ENCODE measurements around the gene DLD. TPM values are rescaled to one million over a fixed set of nuclear protein-coding genes. Genes with fewer than 3 reads are reported as not detected.
A peak's percentile ranks its signal among the peaks of the same experiment; 100 is the strongest.
"Not testable (repeated sequence)": the region's sequence is repeated elsewhere in the genome, so short reads cannot be mapped to it uniquely, and the experiment has no call there.

Gene DLD
- total RNA-seq, 2 donors from 2014 or later = 104 to 105 TPM

GRCh38 chr7:107879400-107880035, 11.5 kb upstream of the DLD start:
- peak; percentile 21 to 23 for DNase-seq
- Mint-ChIP-seq H3K9me3 (no peaks in the 10 kb centered on the region), H3K27me3 (ENCODE audit: low read depth) (peaks cover 4% of the 10 kb centered on the region), H3K36me3 (ENCODE audit: insufficient read depth in 2 of 2) (no peaks in the 10 kb centered on the region), H3K4me1 (ENCODE audit: low read depth) (peaks cover 22% of the 10 kb centered on the region), H3K27ac (no peak overlapping the region), H3K4me3 (peak overlapping the region in 1 of 2 donors; percentile 21)
- peak; percentile 68 to 71 for ATAC-seq (replicated peaks in 1 of 2)

GRCh38 chr7:107882766-107883165, 8.2 kb upstream of the DLD start:
- no peaks in the 10 kb centered on the region for H3K36me3 Mint-ChIP-seq (ENCODE audit: insufficient read depth in 2 of 2)
- H3K27me3 Mint-ChIP-seq (ENCODE audit: low read depth) = peaks cover 4% of the 10 kb centered on the region
- peaks cover 14% of the 10 kb centered on the region for H3K4me1 Mint-ChIP-seq (ENCODE audit: low read depth)
- no peaks in the 10 kb centered on the region for H3K9me3 Mint-ChIP-seq
- no peak overlapping the region for H3K27ac Mint-ChIP-seq
- ATAC-seq (replicated peaks in 1 of 2) = no peak
- no peak for DNase-seq
- no peak overlapping the region for H3K4me3 Mint-ChIP-seq

GRCh38 chr7:107884066-107884818, 6.7 kb upstream of the DLD start:
- Mint-ChIP-seq H3K4me1 (ENCODE audit: low read depth) (peaks cover 5% of the 10 kb centered on the region), H3K36me3 (ENCODE audit: insufficient read depth in 2 of 2) (no peaks in the 10 kb centered on the region), H3K9me3 (no peaks in the 10 kb centered on the region), H3K27ac (no peak overlapping the region), H3K27me3 (ENCODE audit: low read depth) (peaks cover 4% of the 10 kb centered on the region), H3K4me3 (no peak overlapping the region)
- DNase-seq (no peak), ATAC-seq (replicated peaks in 1 of 2) (no peak)

GRCh38 chr7:107887827-107888226, 3.2 kb upstream of the DLD start:
- peaks cover 15% of the 10 kb centered on the region for H3K4me1 Mint-ChIP-seq (ENCODE audit: low read depth)
- H3K36me3 Mint-ChIP-seq (ENCODE audit: insufficient read depth in 2 of 2); ATAC-seq (replicated peaks in 1 of 2): not testable (repeated sequence)

GRCh38 chr7:107889992-107890391, 991 bp upstream of the DLD start:
- DNase-seq (no peak), ATAC-seq (replicated peaks in 1 of 2) (no peak)
- Mint-ChIP-seq H3K4me3 (peak overlapping the region; percentile 91 to 92), H3K27ac (peak overlapping the region; percentile 94), H3K4me1 (ENCODE audit: low read depth) (peaks cover 36% of the 10 kb centered on the region), H3K27me3 (ENCODE audit: low read depth) (no peaks in the 10 kb centered on the region), H3K36me3 (ENCODE audit: insufficient read depth in 2 of 2) (peaks cover 5 to 16% of the 10 kb centered on the region in 2 donors), H3K9me3 (peaks cover 0 to 1% of the 10 kb centered on the region in 2 donors)

More at GRCh38 chr7:107887827-107888226, 3.2 kb upstream of the DLD start:
- H3K4me3 Mint-ChIP-seq; H3K27me3 Mint-ChIP-seq (ENCODE audit: low read depth); DNase-seq; H3K9me3 Mint-ChIP-seq; H3K27ac Mint-ChIP-seq: not testable (repeated sequence)

GRCh38 chr7:107890493-107890961, 456 bp upstream of the DLD start:
- H3K27ac Mint-ChIP-seq = peak overlapping the region; percentile 94
- ATAC-seq (replicated peaks in 1 of 2) (peak in 1 of 2 donors; percentile 13), DNase-seq (peak in 1 of 2 donors; percentile 7)
- peaks cover 5 to 22% of the 10 kb centered on the region in 2 donors for H3K36me3 Mint-ChIP-seq (ENCODE audit: insufficient read depth in 2 of 2)
- peaks cover 0 to 1% of the 10 kb centered on the region in 2 donors for H3K9me3 Mint-ChIP-seq
- peaks cover 42% of the 10 kb centered on the region for H3K4me1 Mint-ChIP-seq (ENCODE audit: low read depth)
- peak overlapping the region; percentile 91 to 92 for H3K4me3 Mint-ChIP-seq
- no peaks in the 10 kb centered on the region for H3K27me3 Mint-ChIP-seq (ENCODE audit: low read depth)

GRCh38 chr7:107891636-107892366, 818 bp downstream of the DLD start:
- peak overlapping the region; percentile 91 to 92 for H3K4me3 Mint-ChIP-seq
- DNase-seq (no peak), ATAC-seq (replicated peaks in 1 of 2) (peak; percentile 6 to 15)
- peaks cover 54% of the 10 kb centered on the region for H3K4me1 Mint-ChIP-seq (ENCODE audit: low read depth)
- H3K27me3 Mint-ChIP-seq (ENCODE audit: low read depth) = no peaks in the 10 kb centered on the region
- peaks cover 8 to 30% of the 10 kb centered on the region in 2 donors for H3K36me3 Mint-ChIP-seq (ENCODE audit: insufficient read depth in 2 of 2)
- H3K27ac Mint-ChIP-seq = peak overlapping the region; percentile 98
- H3K9me3 Mint-ChIP-seq = peaks cover 0 to 1% of the 10 kb centered on the region in 2 donors

GRCh38 chr7:107892367-107892741, 1.4 kb downstream of the DLD start:
- H3K36me3 Mint-ChIP-seq (ENCODE audit: insufficient read depth in 2 of 2) = peaks cover 8 to 34% of the 10 kb centered on the region in 2 donors
- DNase-seq; ATAC-seq (replicated peaks in 1 of 2); H3K27me3 Mint-ChIP-seq (ENCODE audit: low read depth); H3K9me3 Mint-ChIP-seq: not testable (repeated sequence)
- H3K27ac Mint-ChIP-seq = peak overlapping the region; percentile 98
- peak overlapping the region; percentile 91 to 92 for H3K4me3 Mint-ChIP-seq
- peaks cover 60% of the 10 kb centered on the region for H3K4me1 Mint-ChIP-seq (ENCODE audit: low read depth)

- no peak overlapping the region for H3K27ac Mint-ChIP-seq
- peaks cover 57% of the 10 kb centered on the region for H3K4me1 Mint-ChIP-seq (ENCODE audit: low read depth)
- H3K9me3 Mint-ChIP-seq = no peaks in the 10 kb centered on the region
- no peak for DNase-seq
- peaks cover 7 to 27% of the 10 kb centered on the region in 2 donors for H3K36me3 Mint-ChIP-seq (ENCODE audit: insufficient read depth in 2 of 2)
- no peak overlapping the region for H3K4me3 Mint-ChIP-seq
- ATAC-seq (replicated peaks in 1 of 2) = no peak
- H3K27me3 Mint-ChIP-seq (ENCODE audit: low read depth) = no peaks in the 10 kb centered on the region
Measured at GRCh38 chr7:107898997-107899594, 8.1 kb downstream of the DLD start.

- no peaks in the 10 kb centered on the region for H3K9me3 Mint-ChIP-seq
- ATAC-seq (replicated peaks in 1 of 2) (no peak), DNase-seq (no peak)
- peaks cover 7 to 23% of the 10 kb centered on the region in 2 donors for H3K36me3 Mint-ChIP-seq (ENCODE audit: insufficient read depth in 2 of 2)
- no peak overlapping the region for H3K27ac Mint-ChIP-seq
- H3K4me3 Mint-ChIP-seq = no peak overlapping the region
- H3K27me3 Mint-ChIP-seq (ENCODE audit: low read depth) = no peaks in the 10 kb centered on the region
- peaks cover 43% of the 10 kb centered on the region for H3K4me1 Mint-ChIP-seq (ENCODE audit: low read depth)
Measured at GRCh38 chr7:107900496-107901015, 9.6 kb downstream of the DLD start.

GRCh38 chr7:107902381-107902780, 11.4 kb downstream of the DLD start:
- H3K4me1 Mint-ChIP-seq (ENCODE audit: low read depth) = peaks cover 24% of the 10 kb centered on the region
- H3K27ac Mint-ChIP-seq = no peak overlapping the region
- H3K27me3 Mint-ChIP-seq (ENCODE audit: low read depth) = no peaks in the 10 kb centered on the region
- no peak for ATAC-seq (replicated peaks in 1 of 2)
- DNase-seq = no peak
- no peaks in the 10 kb centered on the region for H3K9me3 Mint-ChIP-seq
- H3K36me3 Mint-ChIP-seq (ENCODE audit: insufficient read depth in 2 of 2) = peaks cover 10 to 21% of the 10 kb centered on the region in 2 donors
- H3K4me3 Mint-ChIP-seq = no peak overlapping the region

GRCh38 chr7:107907790-107908189, 16.8 kb downstream of the DLD start:
- peaks cover 27 to 58% of the 10 kb centered on the region in 2 donors for H3K36me3 Mint-ChIP-seq (ENCODE audit: insufficient read depth in 2 of 2)
- DNase-seq (no peak), ATAC-seq (replicated peaks in 1 of 2) (no peak)
- H3K4me3 Mint-ChIP-seq = no peak overlapping the region
- no peaks in the 10 kb centered on the region for H3K27me3 Mint-ChIP-seq (ENCODE audit: low read depth)
- H3K4me1 Mint-ChIP-seq (ENCODE audit: low read depth) = peaks cover 5% of the 10 kb centered on the region
- H3K27ac Mint-ChIP-seq = no peak overlapping the region
- peaks cover 3 to 4% of the 10 kb centered on the region in 2 donors for H3K9me3 Mint-ChIP-seq

All from activated T-cell treated with anti-CD3 and anti-CD28 coated beads, Interleukin-2, amount 50 U/mL, for 72 hours (primary cell).